GM12878 (cell line): ENCODE measurements around the gene LRRC2. TPM values are rescaled to one million over a fixed set of nuclear protein-coding genes. Genes with fewer than 3 reads are reported as not detected.
A peak's percentile ranks its signal among the peaks of the same experiment; 100 is the strongest.

Experiments
- ATAC-seq: fragments of 200-7000 bp; cut with Tn5 transposase; 3 replicates; pipeline ENCODE4 v1.9.1; 2020; ENCODE audit warnings: mild to moderate bottlenecking, moderate library complexity
- BruUV-seq: library from RNA; stranded (reverse); fragments of 400-500 nt; replicated peaks from 2 replicates; lab custom pipeline; 2021; lab: Mats Ljungman, UMichigan
- CTCF ChIA-PET: fragments of 300-600 bp; sonication (Branson Sonifier 250); formaldehyde crosslinking; extraction: SDS; loops from one replicate; lab custom pipeline; 2021; ENCODE audit warnings: inconsistent platforms; lab: Yijun Ruan, JAX
- POLR2A ChIA-PET: fragments of 350-600 bp; formaldehyde crosslinking; extraction: SDS; loops from one replicate; lab custom pipeline; 2021; ENCODE audit warnings: inconsistent platforms; lab: Charles Lee
- RAD21 ChIA-PET: fragments of 300-600 bp; sonication (Branson Sonifier 250); formaldehyde crosslinking; loops from one replicate; lab custom pipeline; 2023; ENCODE audit warnings: antibody characterized with exemption; ENCODE audit not compliant: unreplicated experiment; lab: Charles Lee
- SMC1A ChIA-PET: fragments of 300-600 bp; sonication (Branson Sonifier 250); formaldehyde crosslinking; loops from one replicate; lab custom pipeline; 2023; ENCODE audit not compliant: unreplicated experiment, uncharacterized antibody; lab: Charles Lee
- DNase-seq: peaks from one replicate; pipeline ENCODE4 v3.0.0-alpha.2; 2011; ENCODE audit warnings: low read depth, low spot score
- FAIRE-seq: peaks from 3 replicates; lab custom pipeline; 2011; peaks lifted over from hg19 to GRCh38; lab: Jason Lieb, UNC
- H2AFZ ChIP-seq: 2 replicates; pipeline ENCODE4 v1.6.0; 2011; ENCODE audit warnings: low read depth, low read length, control low read depth; ENCODE audit not compliant: control insufficient read depth
- H3K27ac ChIP-seq: 2 replicates; pipeline ENCODE4 v1.5.1; 2011; ENCODE audit warnings: control low read depth; ENCODE audit not compliant: control insufficient read depth, insufficient read depth
- H3K27me3 ChIP-seq, 2 experiments: replicated peaks in 1 of 2; 2 replicates each; pipeline versions ENCODE4 v1.6.0 to v1.6.1; 2011; ENCODE audit warnings: low read length in 1 of 2; ENCODE audit not compliant: control insufficient read depth in 2 of 2, insufficient read depth in 2 of 2
- H3K36me3 ChIP-seq, 2 experiments: 2 replicates each; pipeline ENCODE4 v1.5.1; 2011; ENCODE audit warnings: low read length in 1 of 2; ENCODE audit not compliant: control insufficient read depth in 2 of 2, insufficient read depth in 2 of 2
- H3K4me1 ChIP-seq: 2 replicates; pipeline ENCODE4 v1.6.1; 2011; ENCODE audit warnings: mild to moderate bottlenecking, low read length, moderate library complexity, mixed read lengths; ENCODE audit not compliant: control insufficient read depth, insufficient read depth
- H3K4me2 ChIP-seq: 2 replicates; pipeline ENCODE4 v1.6.0; 2011; ENCODE audit warnings: control low read depth; ENCODE audit not compliant: control insufficient read depth, insufficient read depth
- H3K4me3 ChIP-seq: fragments of 200-600 bp; sonication (generic); 2 replicates; pipeline ENCODE4 v1.5.1; 2016
- H3K79me2 ChIP-seq: 2 replicates; pipeline ENCODE4 v1.6.0; 2011; ENCODE audit warnings: low read length; ENCODE audit not compliant: control insufficient read depth, insufficient read depth
- H3K9ac ChIP-seq: 2 replicates; pipeline ENCODE4 v1.8.0; 2011; ENCODE audit warnings: low read length, control low read depth, mixed read lengths; ENCODE audit not compliant: control insufficient read depth, insufficient read depth
- H3K9me3 ChIP-seq: replicated peaks from 3 replicates; pipeline ENCODE4 v1.5.1; 2011; ENCODE audit warnings: mild to moderate bottlenecking, low read length; ENCODE audit not compliant: control insufficient read depth, insufficient read depth
- H4K20me1 ChIP-seq: 2 replicates; pipeline ENCODE4 v1.6.0; 2011; ENCODE audit not compliant: control insufficient read depth, insufficient read depth
- CBX5 ChIP-seq: sonication (generic); IDR thresholded peaks from 2 replicates; pipeline ENCODE4 v1.6.1; 2016; ENCODE audit warnings: low read depth, moderate library complexity, mild to moderate bottlenecking, inconsistent platforms
- EED ChIP-seq: sonication (generic); IDR thresholded peaks from 2 replicates; pipeline ENCODE4 v1.6.1; 2016; ENCODE audit warnings: antibody characterized with exemption, low read depth
- FOS ChIP-seq: IDR thresholded peaks from 3 replicates; pipeline ENCODE4 v1.6.1; 2011; ENCODE audit warnings: borderline replicate concordance; ENCODE audit not compliant: insufficient read length; ENCODE audit errors: extremely low read depth
- GATAD2B ChIP-seq: fragments of 450-650 bp; conservative IDR thresholded peaks from 2 replicates; pipeline ENCODE4 v1.6.1; 2017; ENCODE audit warnings: low read depth, mild to moderate bottlenecking, moderate library complexity
- RCOR1 ChIP-seq: conservative IDR thresholded peaks from 2 replicates; pipeline ENCODE4 v1.6.1; 2012; ENCODE audit warnings: low read depth, low read length, improper control_type of control experiment
- REST ChIP-seq: IDR thresholded peaks from 2 replicates; pipeline ENCODE4 v1.6.1; 2012; ENCODE audit warnings: mild to moderate bottlenecking, low read depth, low read length
- SMARCA5 ChIP-seq: fragments of 450-650 bp; IDR thresholded peaks from 2 replicates; pipeline ENCODE4 v1.6.1; 2017; ENCODE audit warnings: mild to moderate bottlenecking
- SUPT20H ChIP-seq: IDR thresholded peaks from 2 replicates; pipeline ENCODE4 v1.6.1; 2011; ENCODE audit warnings: low read depth, mild to moderate bottlenecking, low read length, moderate library complexity, borderline replicate concordance; ENCODE audit not compliant: control insufficient read depth
- TCF12 ChIP-seq: IDR thresholded peaks from 2 replicates; pipeline ENCODE4 v1.6.1; 2011; ENCODE audit warnings: low read depth, mild to moderate bottlenecking, low read length
- YBX1 ChIP-seq: fragments of 450-650 bp; IDR thresholded peaks from 2 replicates; pipeline ENCODE4 v1.6.1; 2016; ENCODE audit warnings: antibody characterized with exemption
- YY1 ChIP-seq: IDR thresholded peaks from 2 replicates; pipeline ENCODE4 v1.6.1; 2011; ENCODE audit warnings: low read depth, mild to moderate bottlenecking, low read length
- ZNF384 ChIP-seq: IDR thresholded peaks from 2 replicates; pipeline ENCODE4 v1.6.1; 2012; ENCODE audit warnings: low read depth, mild to moderate bottlenecking, low read length, improper control_type of control experiment, borderline replicate concordance
- WGBS: methylation state at CpG from one replicate; pipeline ENCODE4 v1.1.6; 2016; ENCODE audit warnings: low lambda C conversion rate; ENCODE audit not compliant: insufficient replicate concordance, insufficient coverage; ENCODE audit errors: missing lambda C conversion rate; 5-methylcytosine and 5-hydroxymethylcytosine counted together
- in situ Hi-C: fragments of 300-500 bp; cut with MboI; formaldehyde crosslinking; loops from 9 replicates; pipeline ENCODE4 v1.14.3; 2018; ENCODE audit warnings: mixed read lengths
- intact Hi-C: fragments of 100-400 bp; cut with micrococcal nuclease; formaldehyde crosslinking; loops from one replicate; pipeline ENCODE4 v1.14.2; 2022; ENCODE audit not compliant: unreplicated experiment
- polyA plus RNA-seq, 11 experiments: library from polyadenylated mRNA; depleted of rRNA in 4 of 11; unstranded in 6 of 11; stranded (reverse) in 5 of 11; fragments of >200 nt; fragmentation: Nextera tagmentation in 4 of 11; fragmentation: Illumina TruSeq in 1 of 11; extraction: Ambion mirVana in 4 of 11; extraction: Trizol in 1 of 11; gene quantifications; 1 replicate in 1 of 11; 2 replicates in 10 of 11; pipeline versions ENCODE4 v1.2.1 to v1.2.3, GENCODE V29; 2011 to 2016; ENCODE audit warnings: inconsistent platforms in 2 of 11, missing spikeins in 2 of 11, low read depth in 1 of 11
- total RNA-seq, 4 experiments: library from RNA; depleted of rRNA in 3 of 4; stranded (reverse); fragments of >200 nt in 3 of 4; fragmentation: Illumina TruSeq in 1 of 4; extraction: Trizol in 1 of 4; gene quantifications; 2 replicates each; pipeline versions ENCODE4 v1.2.1 to v1.2.3, GENCODE V29; 2013 to 2021

The LRRC2 gene
- total and polyA plus RNA-seq, 10 of the 15 experiments (the other 5 are each of a cell fraction or from before 2014, with no cell fraction given) = not detected

- Histone ChIP-seq H3K9me3 (no peaks in the 10 kb centered on the region), H3K9ac (no peak overlapping the region), H2AFZ (no peak overlapping the region), H3K27me3 (no peaks in the 10 kb centered on the region), H3K4me2 (no peak overlapping the region), H3K79me2 (no peaks in the 10 kb centered on the region), H3K4me1 (no peaks in the 10 kb centered on the region), H3K4me3 (no peak overlapping the region)
- RAD21 ChIA-PET = no interaction called here
- intact Hi-C loops = no loop called here
- no peak for DNase-seq
- no peak for ATAC-seq
- no TSS peak for BruUV-seq
- CTCF ChIA-PET = interaction anchor here (1.6 kb wide), 1 partner anchor 35 kb away, joined by 5 read pairs; no protein-coding TSS in a partner anchor
- TF ChIP-seq CBX5 = no peak
- no peak for TF ChIP-seq RCOR1
- no peak for TF ChIP-seq ZNF384
- TF ChIP-seq YY1 = no peak
- TF ChIP-seq SUPT20H = no peak
- no peak for TF ChIP-seq TCF12
- TF ChIP-seq EED = no peak
- no peak for TF ChIP-seq FOS
- no peak for TF ChIP-seq SMARCA5
- TF ChIP-seq, all 136 proteins: peak for 0
- in situ Hi-C loops = no loop called here
- Histone ChIP-seq H3K27ac (no peak overlapping the region), H3K36me3 (no peaks in the 10 kb centered on the region), H4K20me1 (no peaks in the 10 kb centered on the region)
- FAIRE-seq = no peak
- ChIA-PET SMC1A (no interaction called here), POLR2A (no interaction called here)
- WGBS = 36% methylated on average over 3 of the region's 3 CpGs
These were observed 41.3 kb downstream of the LRRC2 start for GRCh38 chr3:46524832-46525231.

- H3K4me2 ChIP-seq = no peak overlapping the region
- in situ Hi-C loops = no loop called here
- H4K20me1 ChIP-seq = no peaks in the 10 kb centered on the region
- no peak overlapping the region for H3K9ac ChIP-seq
- CTCF ChIA-PET = no interaction called here
- POLR2A ChIA-PET = no interaction called here
- DNase-seq (no peak), FAIRE-seq (no peak)
- H3K4me3 ChIP-seq = no peak overlapping the region
- H3K4me1 ChIP-seq = no peaks in the 10 kb centered on the region
- no peaks in the 10 kb centered on the region for H3K9me3 ChIP-seq
- no peak overlapping the region for H3K27ac ChIP-seq
- no peaks in the 10 kb centered on the region for H3K79me2 ChIP-seq
- H2AFZ ChIP-seq = no peak overlapping the region
- RAD21 ChIA-PET = no interaction called here
- TF ChIP-seq REST (peak; percentile 42; the same call in 1 of the 2 replicates), GATAD2B (no peak), YBX1 (no peak)
- TF ChIP-seq, all 136 proteins: peak for 1
- 53% methylated on average over 3 of the region's 3 CpGs for WGBS
- Histone ChIP-seq H3K27me3 (no peaks in the 10 kb centered on the region), H3K36me3 (no peaks in the 10 kb centered on the region)
- ATAC-seq = no peak
- SMC1A ChIA-PET = no interaction called here
- intact Hi-C loops = no loop called here
- no TSS peak for BruUV-seq
These were observed 42.1 kb downstream of the LRRC2 start for GRCh38 chr3:46524008-46524407.
